ENCODE data around the gene CDH24. TPM values are rescaled to one million over a fixed set of nuclear protein-coding genes. Genes with fewer than 3 reads are reported as not detected.

CDH24 gene
- total and polyA plus RNA-seq, 2 of the 13 experiments (the other 11 are each of a cell fraction or from before 2014, with no cell fraction given): 0.69 to 0.99 TPM

DNA sequence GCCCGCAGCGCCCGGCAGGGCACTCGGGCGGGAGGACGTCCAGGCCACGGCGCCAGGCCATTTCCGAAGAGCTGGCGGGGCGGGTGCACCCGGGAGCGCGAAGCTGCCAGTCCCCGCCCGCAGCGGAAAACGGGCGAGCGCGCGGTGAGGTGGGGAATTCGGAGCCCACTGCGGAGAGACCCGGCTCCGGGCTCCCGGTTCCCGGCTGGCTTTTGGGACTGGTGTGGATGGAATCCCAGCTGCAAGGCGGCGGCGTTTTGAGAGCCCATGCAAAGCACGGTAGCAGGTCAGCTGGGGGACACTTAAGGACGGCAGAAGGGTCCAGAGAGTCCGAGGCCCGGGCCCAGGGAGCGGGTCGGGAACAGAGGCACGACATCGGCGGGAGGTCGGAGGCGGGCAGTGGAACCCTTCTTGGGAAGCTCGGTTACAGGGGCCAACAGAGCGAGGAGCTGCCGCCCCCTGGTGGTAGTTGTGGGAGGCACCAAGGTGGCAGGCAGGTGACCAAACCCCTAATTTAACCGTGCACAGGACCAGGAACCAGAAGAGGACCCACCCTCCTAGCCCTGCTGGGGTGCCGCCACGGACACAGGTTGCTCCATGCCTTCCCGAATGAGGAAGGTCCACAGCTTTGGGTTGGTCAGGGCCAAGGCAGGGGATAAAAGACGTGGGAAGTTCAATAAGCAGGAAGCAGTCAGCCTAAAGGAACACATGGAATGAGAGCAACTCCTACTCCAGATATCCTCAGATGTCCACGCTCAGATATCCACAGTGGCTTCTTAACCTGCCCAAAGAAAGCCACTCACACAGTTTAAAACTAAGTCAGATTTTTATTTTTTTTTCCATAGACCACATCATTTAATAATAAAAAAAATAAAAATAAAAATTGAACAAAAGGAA is 685 bp upstream of the CDH24 start (continued):
- TF ChIP-seq, protein P1, sequence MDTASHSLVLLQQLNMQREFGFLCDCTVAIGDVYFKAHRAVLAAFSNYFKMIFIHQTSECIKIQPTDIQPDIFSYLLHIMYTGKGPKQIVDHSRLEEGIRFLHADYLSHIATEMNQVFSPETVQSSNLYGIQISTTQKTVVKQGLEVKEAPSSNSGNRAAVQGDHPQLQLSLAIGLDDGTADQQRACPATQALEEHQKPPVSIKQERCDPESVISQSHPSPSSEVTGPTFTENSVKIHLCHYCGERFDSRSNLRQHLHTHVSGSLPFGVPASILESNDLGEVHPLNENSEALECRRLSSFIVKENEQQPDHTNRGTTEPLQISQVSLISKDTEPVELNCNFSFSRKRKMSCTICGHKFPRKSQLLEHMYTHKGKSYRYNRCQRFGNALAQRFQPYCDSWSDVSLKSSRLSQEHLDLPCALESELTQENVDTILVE (CRISPR knock-in tag; IDR thresholded peaks at IDR 0.05): no peak
- TF ChIP-seq YEATS4 (CRISPR knock-in tag; IDR thresholded peaks at IDR 0.05; ENCODE audit: borderline replicate concordance) (peak; percentile 70), TMF1 (CRISPR knock-in tag; IDR thresholded peaks at IDR 0.05; ENCODE audit: low read depth) (no peak), NFRKB (IDR thresholded peaks at IDR 0.05) (no peak), SRSF1 (optimal IDR thresholded peaks at IDR 0.05; ENCODE audit: low read depth, low read length) (peak; percentile 89), STAT5B (CRISPR knock-in tag; IDR thresholded peaks at IDR 0.05) (no peak), SIN3A (IDR thresholded peaks at IDR 0.05; ENCODE audit: borderline replicate concordance, low read depth, low read length) (peak; percentile 86; the same call in 1 of the 2 replicates), TSC22D2 (CRISPR knock-in tag; IDR thresholded peaks at IDR 0.05; ENCODE audit: borderline replicate concordance) (peak; percentile 93; the same call in 1 of the 2 replicates), KLF11 (CRISPR knock-in tag; IDR thresholded peaks at IDR 0.05) (peak; percentile 38; the same call in 1 of the 2 replicates), RCOR2 (CRISPR knock-in tag; IDR thresholded peaks at IDR 0.05) (no peak), POLR2AphosphoS5 (IDR thresholded peaks at IDR 0.05; ENCODE audit: low read depth, low read length) (peak; percentile 87), ZBTB38 (CRISPR knock-in tag; IDR thresholded peaks at IDR 0.05) (peak; percentile 88), ZNF263 (CRISPR knock-in tag; IDR thresholded peaks at IDR 0.05) (peak; percentile 72), ZSCAN21 (CRISPR knock-in tag; IDR thresholded peaks at IDR 0.05; ENCODE audit: borderline replicate concordance) (peak; percentile 92), PPARG (CRISPR knock-in tag; conservative IDR thresholded peaks at IDR 0.05) (no peak; the same call in none of the 2 replicates), RXRA (CRISPR knock-in tag; IDR thresholded peaks at IDR 0.05) (peak; percentile 77), PTBP1 (IDR thresholded peaks at IDR 0.05; ENCODE audit: low read depth, low read length, poor library complexity, severe bottlenecking) (peak; percentile 98)
- TF ChIP-seq, protein P2, sequence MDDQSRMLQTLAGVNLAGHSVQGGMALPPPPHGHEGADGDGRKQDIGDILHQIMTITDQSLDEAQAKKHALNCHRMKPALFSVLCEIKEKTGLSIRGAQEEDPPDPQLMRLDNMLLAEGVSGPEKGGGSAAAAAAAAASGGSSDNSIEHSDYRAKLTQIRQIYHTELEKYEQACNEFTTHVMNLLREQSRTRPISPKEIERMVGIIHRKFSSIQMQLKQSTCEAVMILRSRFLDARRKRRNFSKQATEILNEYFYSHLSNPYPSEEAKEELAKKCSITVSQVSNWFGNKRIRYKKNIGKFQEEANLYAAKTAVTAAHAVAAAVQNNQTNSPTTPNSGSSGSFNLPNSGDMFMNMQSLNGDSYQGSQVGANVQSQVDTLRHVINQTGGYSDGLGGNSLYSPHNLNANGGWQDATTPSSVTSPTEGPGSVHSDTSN (CRISPR knock-in tag; IDR thresholded peaks at IDR 0.05; ENCODE audit: borderline replicate concordance): no peak
- TF ChIP-seq, protein P3, sequence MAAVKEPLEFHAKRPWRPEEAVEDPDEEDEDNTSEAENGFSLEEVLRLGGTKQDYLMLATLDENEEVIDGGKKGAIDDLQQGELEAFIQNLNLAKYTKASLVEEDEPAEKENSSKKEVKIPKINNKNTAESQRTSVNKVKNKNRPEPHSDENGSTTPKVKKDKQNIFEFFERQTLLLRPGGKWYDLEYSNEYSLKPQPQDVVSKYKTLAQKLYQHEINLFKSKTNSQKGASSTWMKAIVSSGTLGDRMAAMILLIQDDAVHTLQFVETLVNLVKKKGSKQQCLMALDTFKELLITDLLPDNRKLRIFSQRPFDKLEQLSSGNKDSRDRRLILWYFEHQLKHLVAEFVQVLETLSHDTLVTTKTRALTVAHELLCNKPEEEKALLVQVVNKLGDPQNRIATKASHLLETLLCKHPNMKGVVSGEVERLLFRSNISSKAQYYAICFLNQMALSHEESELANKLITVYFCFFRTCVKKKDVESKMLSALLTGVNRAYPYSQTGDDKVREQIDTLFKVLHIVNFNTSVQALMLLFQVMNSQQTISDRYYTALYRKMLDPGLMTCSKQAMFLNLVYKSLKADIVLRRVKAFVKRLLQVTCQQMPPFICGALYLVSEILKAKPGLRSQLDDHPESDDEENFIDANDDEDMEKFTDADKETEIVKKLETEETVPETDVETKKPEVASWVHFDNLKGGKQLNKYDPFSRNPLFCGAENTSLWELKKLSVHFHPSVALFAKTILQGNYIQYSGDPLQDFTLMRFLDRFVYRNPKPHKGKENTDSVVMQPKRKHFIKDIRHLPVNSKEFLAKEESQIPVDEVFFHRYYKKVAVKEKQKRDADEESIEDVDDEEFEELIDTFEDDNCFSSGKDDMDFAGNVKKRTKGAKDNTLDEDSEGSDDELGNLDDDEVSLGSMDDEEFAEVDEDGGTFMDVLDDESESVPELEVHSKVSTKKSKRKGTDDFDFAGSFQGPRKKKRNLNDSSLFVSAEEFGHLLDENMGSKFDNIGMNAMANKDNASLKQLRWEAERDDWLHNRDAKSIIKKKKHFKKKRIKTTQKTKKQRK (IDR thresholded peaks at IDR 0.05; ENCODE audit: low read length): no peak
- TF ChIP-seq, protein P4, sequence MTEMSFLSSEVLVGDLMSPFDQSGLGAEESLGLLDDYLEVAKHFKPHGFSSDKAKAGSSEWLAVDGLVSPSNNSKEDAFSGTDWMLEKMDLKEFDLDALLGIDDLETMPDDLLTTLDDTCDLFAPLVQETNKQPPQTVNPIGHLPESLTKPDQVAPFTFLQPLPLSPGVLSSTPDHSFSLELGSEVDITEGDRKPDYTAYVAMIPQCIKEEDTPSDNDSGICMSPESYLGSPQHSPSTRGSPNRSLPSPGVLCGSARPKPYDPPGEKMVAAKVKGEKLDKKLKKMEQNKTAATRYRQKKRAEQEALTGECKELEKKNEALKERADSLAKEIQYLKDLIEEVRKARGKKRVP (CRISPR knock-in tag; IDR thresholded peaks at IDR 0.05): peak in 1 of 2 experiments; percentile 73; a peak in 2 of 4 replicates
- TF ChIP-seq, protein P5, sequence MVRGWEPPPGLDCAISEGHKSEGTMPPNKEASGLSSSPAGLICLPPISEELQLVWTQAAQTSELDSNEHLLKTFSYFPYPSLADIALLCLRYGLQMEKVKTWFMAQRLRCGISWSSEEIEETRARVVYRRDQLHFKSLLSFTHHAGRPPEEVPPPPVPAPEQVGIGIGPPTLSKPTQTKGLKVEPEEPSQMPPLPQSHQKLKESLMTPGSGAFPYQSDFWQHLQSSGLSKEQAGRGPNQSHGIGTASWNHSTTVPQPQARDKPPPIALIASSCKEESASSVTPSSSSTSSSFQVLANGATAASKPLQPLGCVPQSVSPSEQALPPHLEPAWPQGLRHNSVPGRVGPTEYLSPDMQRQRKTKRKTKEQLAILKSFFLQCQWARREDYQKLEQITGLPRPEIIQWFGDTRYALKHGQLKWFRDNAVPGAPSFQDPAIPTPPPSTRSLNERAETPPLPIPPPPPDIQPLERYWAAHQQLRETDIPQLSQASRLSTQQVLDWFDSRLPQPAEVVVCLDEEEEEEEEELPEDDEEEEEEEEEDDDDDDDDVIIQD (CRISPR knock-in tag; IDR thresholded peaks at IDR 0.05; ENCODE audit: low read depth): peak; percentile 75; the same call in 1 of the 2 replicates
